ENCODE results near the gene PTGES. TPM values are rescaled to one million over a fixed set of nuclear protein-coding genes. Genes with fewer than 3 reads are reported as not detected.

Gene PTGES
- total and polyA plus RNA-seq, 5 donors from 2014 or later: 0.17 TPM; not detected in 4

DNA sequence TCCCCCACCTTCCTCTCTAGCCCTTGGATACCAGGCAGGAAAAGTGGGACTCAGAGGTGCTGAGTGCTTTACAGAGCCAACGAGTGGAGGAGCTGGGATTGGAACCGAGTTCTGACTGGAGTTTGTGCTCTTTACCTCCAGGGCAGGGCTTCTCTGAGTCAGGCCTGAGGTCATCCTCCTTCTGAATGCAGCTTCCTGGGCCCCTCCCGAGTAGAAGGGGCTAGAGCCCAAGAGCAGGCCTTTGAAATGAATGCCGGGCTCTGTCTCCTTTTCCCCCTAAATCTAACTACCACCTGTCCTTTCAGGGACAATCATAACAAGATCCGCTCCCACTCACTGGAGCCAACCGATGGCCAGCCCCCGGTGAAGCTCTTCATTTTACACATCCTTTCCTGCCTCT lies 12.7 kb downstream of the PTGES start:
- DNase-seq (no peak), ATAC-seq (ENCODE audit: low read depth in 2 of 2) (no peak)
- H3K27ac Mint-ChIP-seq: no peak overlapping the region
- peaks cover 10% of the 10 kb centered on the region for H3K27me3 Mint-ChIP-seq
- no peaks in the 10 kb centered on the region for H3K9me3 ChIP-seq (ENCODE audit: control insufficient read depth in 2 of 2, low read length in 2 of 2)
- no peaks in the 10 kb centered on the region for H3K9me3 Mint-ChIP-seq
- peaks cover 8% of the 10 kb centered on the region for H3K4me1 ChIP-seq (ENCODE audit: control insufficient read depth, insufficient read depth, low read length, poor library complexity, severe bottlenecking)
- H3K27me3 ChIP-seq (ENCODE audit: control insufficient read depth, insufficient read depth, low read length): no peaks in the 10 kb centered on the region
- no peak overlapping the region for H3K27ac ChIP-seq (ENCODE audit: insufficient read depth, low read length, poor library complexity, severe bottlenecking)
- H3K36me3 Mint-ChIP-seq: no peaks in the 10 kb centered on the region
- no peak overlapping the region for H3K4me3 ChIP-seq (ENCODE audit: low read depth, low read length)
- no peaks in the 10 kb centered on the region for H3K36me3 ChIP-seq (ENCODE audit: control insufficient read depth, insufficient read depth, low read length)
- H3K4me3 Mint-ChIP-seq: peak overlapping the region in 1 of 4 donors; percentile 54
- H3K4me1 Mint-ChIP-seq: peaks cover 4 to 10% (median 6%) of the 10 kb centered on the region in 4 donors

DNA sequence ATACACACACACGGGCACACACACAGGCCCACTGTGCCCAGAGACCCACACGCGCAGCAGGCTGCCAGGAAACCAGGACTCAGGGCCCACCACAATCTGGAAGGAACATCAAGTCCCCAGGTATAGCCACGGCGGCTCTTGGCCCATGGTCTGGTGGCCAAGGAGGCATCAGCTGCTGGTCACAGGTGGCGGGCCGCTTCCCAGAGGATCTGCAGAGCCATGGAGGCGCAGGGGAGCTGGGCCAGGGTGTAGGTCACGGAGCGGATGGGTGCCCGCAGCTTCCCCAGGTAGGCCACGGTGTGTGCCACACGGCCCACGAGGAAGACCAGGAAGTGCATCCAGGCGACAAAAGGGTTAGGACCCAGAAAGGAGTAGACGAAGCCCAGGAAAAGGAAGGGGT lies 13.4 kb downstream of the PTGES start:
- H3K9me3 ChIP-seq (ENCODE audit: control insufficient read depth in 2 of 2, low read length in 2 of 2): no peaks in the 10 kb centered on the region
- DNase-seq (no peak), ATAC-seq (ENCODE audit: low read depth in 2 of 2) (no peak)
- H3K27ac ChIP-seq (ENCODE audit: insufficient read depth, low read length, poor library complexity, severe bottlenecking): no peak overlapping the region
- no peaks in the 10 kb centered on the region for H3K27me3 ChIP-seq (ENCODE audit: control insufficient read depth, insufficient read depth, low read length)
- H3K4me3 Mint-ChIP-seq: peak overlapping the region; percentile 38 to 85 (median 50)
- H3K36me3 Mint-ChIP-seq: no peaks in the 10 kb centered on the region
- H3K4me3 ChIP-seq (ENCODE audit: low read depth, low read length): no peak overlapping the region
- H3K27me3 Mint-ChIP-seq: peaks cover 10% of the 10 kb centered on the region
- no peaks in the 10 kb centered on the region for H3K9me3 Mint-ChIP-seq
- H3K36me3 ChIP-seq (ENCODE audit: control insufficient read depth, insufficient read depth, low read length): no peaks in the 10 kb centered on the region
- peak overlapping the region in 2 of 3 donors; percentile 60 to 72 for H3K27ac Mint-ChIP-seq
- H3K4me1 Mint-ChIP-seq: peaks cover 4 to 10% (median 6%) of the 10 kb centered on the region in 4 donors
- H3K4me1 ChIP-seq (ENCODE audit: control insufficient read depth, insufficient read depth, low read length, poor library complexity, severe bottlenecking): peaks cover 8% of the 10 kb centered on the region

DNA sequence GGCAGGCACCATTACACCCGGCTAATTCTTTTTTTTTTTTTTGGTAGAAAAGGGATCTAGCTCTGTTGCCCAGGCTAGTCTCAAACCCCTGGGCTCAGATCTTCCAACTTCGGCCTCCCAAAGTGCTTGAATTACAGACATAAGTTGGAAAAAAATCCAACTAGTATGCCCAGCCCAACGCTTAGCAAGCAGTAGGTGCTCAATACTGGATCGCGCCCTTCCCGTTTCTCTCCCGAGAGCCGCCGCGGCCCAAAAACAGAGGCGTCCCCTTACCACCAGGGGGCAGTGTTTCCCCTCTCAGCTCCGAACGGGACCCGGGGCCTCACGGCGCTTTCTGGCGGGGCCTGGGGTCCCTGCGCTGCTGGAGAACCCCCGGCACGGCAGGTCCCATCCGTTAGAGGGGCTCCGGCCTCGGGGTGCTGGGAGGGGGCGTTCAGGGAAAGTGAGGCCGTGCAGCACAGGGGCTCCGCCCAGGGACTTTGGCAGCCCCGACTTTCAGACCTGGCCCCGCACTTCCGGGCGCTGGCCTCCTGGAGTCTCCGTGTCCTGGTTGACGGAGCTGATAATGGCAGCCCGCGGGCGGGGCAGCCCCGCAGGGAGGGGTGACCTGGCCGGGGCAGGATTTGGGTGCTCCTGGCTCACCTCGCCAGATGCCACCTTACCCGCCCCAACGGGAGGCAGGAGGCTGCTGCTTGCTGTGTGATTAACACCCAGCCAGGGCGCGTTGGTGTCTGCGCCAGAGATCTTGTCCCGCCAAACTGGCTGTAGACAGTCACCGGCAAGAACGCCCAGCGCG lies 15.2 kb downstream of the PTGES start:
- Histone ChIP-seq H3K4me3 (ENCODE audit: low read depth, low read length) (peak overlapping the region; percentile 53), H3K27me3 (ENCODE audit: control insufficient read depth, insufficient read depth, low read length) (no peaks in the 10 kb centered on the region), H3K4me1 (ENCODE audit: control insufficient read depth, insufficient read depth, low read length, poor library complexity, severe bottlenecking) (peaks cover 8% of the 10 kb centered on the region), H3K27ac (ENCODE audit: insufficient read depth, low read length, poor library complexity, severe bottlenecking) (peak overlapping the region; percentile 57), H3K36me3 (ENCODE audit: control insufficient read depth, insufficient read depth, low read length) (no peaks in the 10 kb centered on the region), H3K9me3 (ENCODE audit: control insufficient read depth in 2 of 2, low read length in 2 of 2) (no peaks in the 10 kb centered on the region)
- no peaks in the 10 kb centered on the region for H3K9me3 Mint-ChIP-seq
- H3K27ac Mint-ChIP-seq: peak overlapping the region in 2 of 3 donors; percentile 73 to 78
- no peaks in the 10 kb centered on the region for H3K36me3 Mint-ChIP-seq
- peaks cover 18% of the 10 kb centered on the region for H3K27me3 Mint-ChIP-seq
- peak; percentile 74 to 85 (median 84) for DNase-seq
- peak; percentile 81 to 85 for ATAC-seq (ENCODE audit: low read depth in 2 of 2)
- H3K4me1 Mint-ChIP-seq: peaks cover 4 to 10% (median 6%) of the 10 kb centered on the region in 4 donors
- peak overlapping the region; percentile 3 to 84 (median 80) for H3K4me3 Mint-ChIP-seq

DNA sequence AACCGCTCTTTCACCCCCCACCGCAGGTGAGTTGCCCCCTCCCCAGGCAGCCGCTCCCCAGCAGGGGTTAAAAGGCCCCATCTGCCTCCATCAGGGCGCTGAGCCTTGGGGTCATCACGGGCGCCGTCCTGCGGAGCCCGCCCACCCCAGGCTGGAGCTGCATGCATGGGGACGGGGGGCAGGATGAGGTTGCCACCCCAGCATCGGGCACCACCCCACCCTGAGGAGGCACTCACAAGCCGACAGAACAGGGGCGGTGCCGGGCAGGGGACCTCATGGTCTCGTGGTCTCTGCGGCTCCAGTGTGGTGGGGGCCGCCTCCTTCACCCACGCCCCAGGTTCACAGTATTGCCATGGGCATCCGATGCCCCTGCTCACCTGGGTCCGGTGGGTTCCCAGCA lies 16.5 kb downstream of the PTGES start:
- no peak overlapping the region for H3K27ac Mint-ChIP-seq
- no peaks in the 10 kb centered on the region for H3K9me3 Mint-ChIP-seq
- H3K4me1 Mint-ChIP-seq: peaks cover 4 to 10% (median 6%) of the 10 kb centered on the region in 4 donors
- no peak overlapping the region for H3K27ac ChIP-seq (ENCODE audit: insufficient read depth, low read length, poor library complexity, severe bottlenecking)
- DNase-seq (no peak), ATAC-seq (ENCODE audit: low read depth in 2 of 2) (no peak)
- H3K4me1 ChIP-seq (ENCODE audit: control insufficient read depth, insufficient read depth, low read length, poor library complexity, severe bottlenecking): peaks cover 8% of the 10 kb centered on the region
- H3K27me3 Mint-ChIP-seq: peaks cover 20% of the 10 kb centered on the region
- no peaks in the 10 kb centered on the region for H3K27me3 ChIP-seq (ENCODE audit: control insufficient read depth, insufficient read depth, low read length)
- H3K36me3 Mint-ChIP-seq: no peaks in the 10 kb centered on the region
- no peaks in the 10 kb centered on the region for H3K9me3 ChIP-seq (ENCODE audit: control insufficient read depth in 2 of 2, low read length in 2 of 2)
- no peak overlapping the region for H3K4me3 ChIP-seq (ENCODE audit: low read depth, low read length)
- H3K36me3 ChIP-seq (ENCODE audit: control insufficient read depth, insufficient read depth, low read length): no peaks in the 10 kb centered on the region
- H3K4me3 Mint-ChIP-seq: no peak overlapping the region

DNA sequence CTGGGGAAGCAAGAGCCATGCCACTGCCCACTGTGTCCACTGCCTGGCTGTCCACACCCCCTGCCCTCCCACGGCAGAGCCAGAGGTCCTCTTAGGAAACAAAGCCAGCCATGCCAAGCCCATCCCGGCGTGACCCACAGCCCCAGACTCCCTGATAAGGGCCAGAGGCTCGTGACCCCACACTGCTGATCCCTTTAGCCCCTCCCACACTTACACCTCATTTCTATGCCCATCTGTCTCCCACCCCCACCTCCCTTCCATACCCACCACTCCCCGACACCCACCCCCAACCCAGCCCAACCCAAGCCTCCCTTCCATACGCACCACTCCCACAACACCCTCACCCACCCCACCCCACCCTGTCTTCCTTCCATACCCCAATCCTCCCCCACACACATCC lies 17.3 kb downstream of the PTGES start:
- Histone ChIP-seq H3K36me3 (ENCODE audit: control insufficient read depth, insufficient read depth, low read length) (no peaks in the 10 kb centered on the region), H3K9me3 (ENCODE audit: control insufficient read depth in 2 of 2, low read length in 2 of 2) (no peaks in the 10 kb centered on the region), H3K27ac (ENCODE audit: insufficient read depth, low read length, poor library complexity, severe bottlenecking) (no peak overlapping the region), H3K4me3 (ENCODE audit: low read depth, low read length) (no peak overlapping the region), H3K27me3 (ENCODE audit: control insufficient read depth, insufficient read depth, low read length) (no peaks in the 10 kb centered on the region), H3K4me1 (ENCODE audit: control insufficient read depth, insufficient read depth, low read length, poor library complexity, severe bottlenecking) (peaks cover 8% of the 10 kb centered on the region)
- peaks cover 27% of the 10 kb centered on the region for H3K27me3 Mint-ChIP-seq
- H3K9me3 Mint-ChIP-seq: no peaks in the 10 kb centered on the region
- DNase-seq (no peak), ATAC-seq (ENCODE audit: low read depth in 2 of 2) (no peak)
- H3K4me3 Mint-ChIP-seq: no peak overlapping the region
- no peaks in the 10 kb centered on the region for H3K36me3 Mint-ChIP-seq
- no peak overlapping the region for H3K27ac Mint-ChIP-seq
- H3K4me1 Mint-ChIP-seq: peaks cover 4 to 10% (median 6%) of the 10 kb centered on the region in 4 donors

DNA sequence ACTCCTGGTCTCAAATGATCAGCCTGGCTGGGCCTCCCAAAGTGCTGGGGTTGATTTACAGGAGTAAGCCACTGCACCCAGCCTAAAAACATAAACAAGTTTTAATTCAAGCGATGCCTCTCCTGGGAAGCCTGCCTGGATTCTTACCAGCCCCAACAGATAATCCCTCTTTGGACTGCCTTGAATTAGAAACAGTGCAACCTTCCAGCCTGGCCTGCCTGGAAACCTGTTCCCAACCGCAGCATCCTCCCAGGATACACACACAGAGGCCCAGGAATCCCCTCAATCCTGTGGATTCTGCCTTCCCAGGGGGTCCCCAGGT lies 19.2 kb downstream of the PTGES start:
- H3K4me3 Mint-ChIP-seq: no peak overlapping the region
- H3K27ac Mint-ChIP-seq: no peak overlapping the region
- peaks cover 4 to 10% (median 6%) of the 10 kb centered on the region in 4 donors for H3K4me1 Mint-ChIP-seq
- DNase-seq (no peak), ATAC-seq (ENCODE audit: low read depth in 2 of 2) (no peak)
- Histone ChIP-seq H3K9me3 (ENCODE audit: control insufficient read depth in 2 of 2, low read length in 2 of 2) (no peaks in the 10 kb centered on the region), H3K27me3 (ENCODE audit: control insufficient read depth, insufficient read depth, low read length) (no peaks in the 10 kb centered on the region), H3K4me3 (ENCODE audit: low read depth, low read length) (no peak overlapping the region), H3K36me3 (ENCODE audit: control insufficient read depth, insufficient read depth, low read length) (no peaks in the 10 kb centered on the region), H3K4me1 (ENCODE audit: control insufficient read depth, insufficient read depth, low read length, poor library complexity, severe bottlenecking) (peaks cover 8% of the 10 kb centered on the region), H3K27ac (ENCODE audit: insufficient read depth, low read length, poor library complexity, severe bottlenecking) (no peak overlapping the region)
- no peaks in the 10 kb centered on the region for H3K36me3 Mint-ChIP-seq
- H3K9me3 Mint-ChIP-seq: no peaks in the 10 kb centered on the region
- H3K27me3 Mint-ChIP-seq: peaks cover 31% of the 10 kb centered on the region

DNA sequence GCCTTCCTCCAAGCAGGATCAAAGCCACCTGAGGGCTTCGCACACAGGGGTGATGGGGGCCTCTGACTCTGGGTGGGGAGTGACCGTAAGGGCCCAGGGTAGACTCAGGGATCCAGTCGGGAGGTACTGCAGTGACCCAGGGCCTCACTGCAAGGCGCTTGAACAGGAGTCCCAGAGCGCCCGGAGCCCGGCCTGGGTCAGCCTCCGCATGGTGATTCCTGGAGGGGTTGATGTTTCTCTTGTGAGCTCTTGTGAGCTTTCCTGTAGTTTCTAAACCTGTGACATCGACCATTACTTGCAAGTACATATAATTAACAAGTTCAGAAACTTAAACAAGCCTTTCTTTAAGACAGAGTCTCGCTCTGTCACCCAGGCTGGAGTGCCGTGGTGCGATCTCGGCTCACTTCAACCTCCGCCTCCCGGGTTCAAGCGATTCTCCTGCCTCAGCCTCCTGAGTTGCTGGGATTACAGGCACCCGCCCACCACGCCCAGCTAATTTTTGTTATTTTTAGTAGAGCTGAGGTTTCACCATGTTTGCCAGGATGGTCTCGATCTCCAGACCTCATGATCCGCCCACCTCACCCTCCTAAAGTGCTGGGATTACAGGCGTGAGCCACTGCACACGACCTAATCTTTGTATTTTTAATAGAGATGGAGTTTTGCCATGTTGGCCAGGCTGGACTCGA lies 19.8 kb downstream of the PTGES start:
- ATAC-seq (ENCODE audit: low read depth in 2 of 2): no peak
- H3K27ac Mint-ChIP-seq: no peak overlapping the region

More for the DNA sequence above, 19.8 kb downstream of the PTGES start:
- Mint-ChIP-seq H3K9me3 (no peaks in the 10 kb centered on the region), H3K36me3 (no peaks in the 10 kb centered on the region), H3K4me1 (peaks cover 2 to 6% (median 5%) of the 10 kb centered on the region in 4 donors), H3K4me3 (no peak overlapping the region), H3K27me3 (peaks cover 31% of the 10 kb centered on the region)
- H3K27me3 ChIP-seq (ENCODE audit: control insufficient read depth, insufficient read depth, low read length): no peaks in the 10 kb centered on the region
- H3K4me3 ChIP-seq (ENCODE audit: low read depth, low read length): no peak overlapping the region
- no peak for DNase-seq
- H3K36me3 ChIP-seq (ENCODE audit: control insufficient read depth, insufficient read depth, low read length): no peaks in the 10 kb centered on the region
- H3K4me1 ChIP-seq (ENCODE audit: control insufficient read depth, insufficient read depth, low read length, poor library complexity, severe bottlenecking): peaks cover 4% of the 10 kb centered on the region
- no peaks in the 10 kb centered on the region for H3K9me3 ChIP-seq (ENCODE audit: control insufficient read depth in 2 of 2, low read length in 2 of 2)
- H3K27ac ChIP-seq (ENCODE audit: insufficient read depth, low read length, poor library complexity, severe bottlenecking): no peak overlapping the region
